H9 (cell line): Measurements from ENCODE around the gene ARL5A. TPM values are rescaled to one million over a fixed set of nuclear protein-coding genes. Genes with fewer than 3 reads are reported as not detected.

ENCODE experiments used
- DNase-seq: peaks from one replicate; pipeline ENCODE4 v3.0.0-alpha.2; 2017
- H2AFZ ChIP-seq: one replicate; pipeline ENCODE4 v1.6.1; 2013; ENCODE audit warnings: mild to moderate bottlenecking, low read length, control low read depth, moderate library complexity
- H2AK5ac ChIP-seq: 2 replicates; pipeline ENCODE4 v1.6.1; 2013; ENCODE audit warnings: low read length, control low read depth, mixed read lengths; ENCODE audit not compliant: insufficient read length
- H2BK120ac ChIP-seq: one replicate; pipeline ENCODE4 v1.6.1; 2013; ENCODE audit warnings: low read depth, mild to moderate bottlenecking, low read length, control low read depth, inconsistent platforms; ENCODE audit not compliant: poor library complexity, severe bottlenecking
- H2BK12ac ChIP-seq: 2 replicates; pipeline ENCODE4 v1.6.1; 2013; ENCODE audit warnings: low read length, control low read depth, mixed read lengths, low read depth; ENCODE audit not compliant: insufficient read length
- H2BK15ac ChIP-seq: 2 replicates; pipeline ENCODE4 v1.6.1; 2013; ENCODE audit warnings: low read depth, low read length, control low read depth
- H2BK20ac ChIP-seq: one replicate; pipeline ENCODE4 v1.6.1; 2013; ENCODE audit warnings: low read depth, mild to moderate bottlenecking, low read length, control low read depth, inconsistent platforms; ENCODE audit not compliant: poor library complexity, severe bottlenecking
- H2BK5ac ChIP-seq: 2 replicates; pipeline ENCODE4 v1.6.1; 2013; ENCODE audit warnings: low read length, control low read depth, mixed read lengths; ENCODE audit not compliant: insufficient read length
- H3K14ac ChIP-seq: 2 replicates; pipeline ENCODE4 v1.6.1; 2013; ENCODE audit warnings: low read length, control low read depth; ENCODE audit not compliant: insufficient read depth
- H3K18ac ChIP-seq: 2 replicates; pipeline ENCODE4 v1.6.1; 2013; ENCODE audit warnings: low read depth, mild to moderate bottlenecking, mixed read lengths, low read length, control low read depth; ENCODE audit not compliant: insufficient read length
- H3K23ac ChIP-seq: 2 replicates; pipeline ENCODE4 v1.6.1; 2013; ENCODE audit warnings: low read length, control low read depth, mixed read lengths, low read depth; ENCODE audit not compliant: insufficient read length
- H3K23me2 ChIP-seq: 2 replicates; pipeline ENCODE4 v1.6.1; 2013; ENCODE audit warnings: low read depth, mild to moderate bottlenecking, mixed read lengths, low read length, control low read depth; ENCODE audit not compliant: insufficient read length, poor library complexity, severe bottlenecking
- H3K27ac ChIP-seq: 2 replicates; pipeline ENCODE4 v1.5.1; 2013; ENCODE audit warnings: low read length, control low read depth, mixed read lengths, low read depth; ENCODE audit not compliant: insufficient read length
- H3K27me3 ChIP-seq: 2 replicates; pipeline ENCODE4 v1.6.1; 2013; ENCODE audit warnings: low read length, control low read depth, inconsistent platforms; ENCODE audit not compliant: insufficient read depth
- H3K4ac ChIP-seq: 2 replicates; pipeline ENCODE4 v1.6.1; 2013; ENCODE audit warnings: low read depth, mild to moderate bottlenecking, control low read depth, inconsistent platforms, low read length, moderate library complexity
- H3K4me1 ChIP-seq: 2 replicates; pipeline ENCODE4 v1.6.1; 2013; ENCODE audit warnings: low read length, control low read depth, inconsistent platforms; ENCODE audit not compliant: insufficient read depth
- H3K4me2 ChIP-seq: 2 replicates; pipeline ENCODE4 v1.6.1; 2013; ENCODE audit warnings: low read length, control low read depth, mixed read lengths; ENCODE audit not compliant: insufficient read length, insufficient read depth
- H3K56ac ChIP-seq: 2 replicates; pipeline ENCODE4 v1.6.1; 2013; ENCODE audit warnings: low read depth, mild to moderate bottlenecking, mixed read lengths, low read length, control low read depth; ENCODE audit not compliant: insufficient read length
- H3K79me1 ChIP-seq: 2 replicates; pipeline ENCODE4 v1.6.1; 2013; ENCODE audit warnings: low read depth, mild to moderate bottlenecking, moderate library complexity, low read length, control low read depth, inconsistent platforms; ENCODE audit not compliant: insufficient read depth, poor library complexity, severe bottlenecking
- H3K79me2 ChIP-seq: 2 replicates; pipeline ENCODE4 v1.6.1; 2013; ENCODE audit warnings: low read length, control low read depth, inconsistent platforms; ENCODE audit not compliant: insufficient read depth
- H3K9ac ChIP-seq: 2 replicates; pipeline ENCODE4 v1.6.1; 2013; ENCODE audit warnings: low read length, control low read depth, mixed read lengths; ENCODE audit not compliant: insufficient read length; ENCODE audit errors: extremely low read depth
- H3K9me3 ChIP-seq: one replicate; pipeline ENCODE4 v1.6.1; 2013; ENCODE audit warnings: low read depth, low read length, inconsistent platforms; ENCODE audit not compliant: control insufficient read depth
- H3T11ph ChIP-seq: one replicate; pipeline ENCODE4 v1.6.1; 2013; ENCODE audit warnings: mild to moderate bottlenecking, low read length, control low read depth, inconsistent platforms
- H4K20me1 ChIP-seq: one replicate; pipeline ENCODE4 v1.6.1; 2013; ENCODE audit not compliant: control insufficient read depth, insufficient read length, insufficient read depth
- H4K5ac ChIP-seq: 2 replicates; pipeline ENCODE4 v1.6.1; 2013; ENCODE audit warnings: low read depth, mild to moderate bottlenecking, mixed read lengths, low read length, control low read depth; ENCODE audit not compliant: insufficient read length
- H4K8ac ChIP-seq: replicated peaks from 2 replicates; pipeline ENCODE4 v1.6.1; 2013; ENCODE audit warnings: low read length, control low read depth, mixed read lengths, low read depth; ENCODE audit not compliant: insufficient read length
- H4K91ac ChIP-seq: 2 replicates; pipeline ENCODE4 v1.6.1; 2013; ENCODE audit warnings: low read depth, mild to moderate bottlenecking, moderate library complexity, mixed read lengths, low read length, control low read depth; ENCODE audit not compliant: insufficient read length
- H3K27ac Mint-ChIP-seq, 3 experiments: 2 replicates in 2 of 3; 3 replicates in 1 of 3; pipeline ENCODE4 v1.8.0; 2020 to 2021; ENCODE audit warnings: mixed read lengths in 3 of 3, mild to moderate bottlenecking in 1 of 3, moderate library complexity in 1 of 3
- H3K27me3 Mint-ChIP-seq: 2 replicates; pipeline ENCODE4 v1.8.0; 2021; ENCODE audit warnings: low read depth, mild to moderate bottlenecking, moderate library complexity, mixed read lengths
- H3K36me3 Mint-ChIP-seq, 3 experiments: 2 replicates in 2 of 3; 3 replicates in 1 of 3; pipeline ENCODE4 v1.8.0; 2020 to 2021; ENCODE audit warnings: low read depth in 3 of 3, mixed read lengths in 3 of 3; ENCODE audit not compliant: insufficient read depth in 1 of 3
- H3K4me1 Mint-ChIP-seq, 2 experiments: 2 replicates each; pipeline ENCODE4 v1.8.0; 2020; ENCODE audit warnings: mixed read lengths in 2 of 2
- H3K4me3 Mint-ChIP-seq, 2 experiments: 2 replicates in 1 of 2; 3 replicates in 1 of 2; pipeline ENCODE4 v1.8.0; 2020 to 2021; ENCODE audit warnings: mild to moderate bottlenecking in 2 of 2, mixed read lengths in 2 of 2, moderate library complexity in 1 of 2
- H3K9me3 Mint-ChIP-seq, 2 experiments: 2 replicates in 1 of 2; 3 replicates in 1 of 2; pipeline ENCODE4 v1.8.0; 2020; ENCODE audit warnings: mild to moderate bottlenecking in 2 of 2, mixed read lengths in 2 of 2, moderate library complexity in 1 of 2
- WGBS: extraction: QIAGEN DNeasy Blood & Tissue Kit; methylation state at CpG from one replicate; pipeline ENCODE4 v1.1.7; 2013; ENCODE audit warnings: missing lambda C conversion rate, low lambda C conversion rate, mixed read lengths; ENCODE audit not compliant: insufficient read length; ENCODE audit errors: extremely low coverage; 5-methylcytosine and 5-hydroxymethylcytosine counted together
- total RNA-seq: library from RNA; stranded (reverse); gene quantifications from 2 replicates; pipeline ENCODE4 v1.2.1, GENCODE V29; 2021
- TF ChIP-seq, protein P1 (sequence below): fragments of 200-600 bp; sonication (generic); conservative IDR thresholded peaks from 3 replicates; pipeline ENCODE4 v1.8.0; 2021; ENCODE audit warnings: antibody characterized with exemption, mild to moderate bottlenecking

The ARL5A gene
- total RNA-seq, 1 experiment from 2014 or later, result 66.7 TPM

DNA sequence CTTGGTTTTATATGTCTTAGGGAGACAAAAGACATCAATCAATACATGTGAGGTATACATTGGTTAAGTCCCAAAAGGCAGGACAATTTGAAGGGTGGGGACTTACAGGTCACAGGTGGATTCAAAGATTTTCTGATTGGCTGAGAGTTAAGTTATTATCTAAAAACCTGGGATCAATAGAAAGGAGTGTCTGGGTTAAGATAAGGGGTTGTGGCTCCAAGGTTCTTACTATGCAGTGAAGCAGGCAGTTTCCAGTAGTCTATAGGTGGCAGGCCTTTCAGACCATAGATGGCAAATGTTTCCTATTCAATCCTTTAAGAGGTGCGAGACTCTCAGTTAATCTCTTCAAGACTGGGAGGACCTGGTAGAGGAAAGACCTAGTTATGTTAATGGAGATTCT is 51.9 kb downstream of the ARL5A start:
- no peak overlapping the region for H2BK120ac ChIP-seq
- H4K20me1 ChIP-seq, result no peaks in the 10 kb centered on the region
- no peak overlapping the region for H3K14ac ChIP-seq
- no peak overlapping the region for H3K18ac ChIP-seq
- no peak overlapping the region for H4K91ac ChIP-seq
- H4K8ac ChIP-seq, result no peak overlapping the region
- H3K4me1 ChIP-seq, result no peaks in the 10 kb centered on the region
- no peak overlapping the region for H3K4ac ChIP-seq
- H3K23me2 ChIP-seq, result no peaks in the 10 kb centered on the region
- H3K27ac ChIP-seq, result no peak overlapping the region
- H3K9ac ChIP-seq, result no peak overlapping the region
- no peak overlapping the region for H4K5ac ChIP-seq
- DNase-seq, result no peak
- no peak overlapping the region for H2AFZ ChIP-seq
- H2BK15ac ChIP-seq, result no peak overlapping the region
- no peaks in the 10 kb centered on the region for H3K79me2 ChIP-seq
- Mint-ChIP-seq H3K36me3 (peaks cover 22 to 40% (median 25%) of the 10 kb centered on the region in 3 experiments; a peak in 6 of 7 replicates), H3K9me3 (0 out of 5 replicates have a peak, but pooled peaks cover 0 to 2% of the 10 kb centered on the region in 2 experiments), H3K4me1 (peaks cover 3 to 8% of the 10 kb centered on the region in 2 experiments; a peak in 2 of 4 replicates), H3K27me3 (no peaks in the 10 kb centered on the region), H3K27ac (no peak overlapping the region; a peak in 1 of 7 replicates), H3K4me3 (no peak overlapping the region)
- no peak overlapping the region for H2BK5ac ChIP-seq
- H3K27me3 ChIP-seq, result no peaks in the 10 kb centered on the region
- H2BK12ac ChIP-seq, result no peak overlapping the region
- TF ChIP-seq, protein P1, sequence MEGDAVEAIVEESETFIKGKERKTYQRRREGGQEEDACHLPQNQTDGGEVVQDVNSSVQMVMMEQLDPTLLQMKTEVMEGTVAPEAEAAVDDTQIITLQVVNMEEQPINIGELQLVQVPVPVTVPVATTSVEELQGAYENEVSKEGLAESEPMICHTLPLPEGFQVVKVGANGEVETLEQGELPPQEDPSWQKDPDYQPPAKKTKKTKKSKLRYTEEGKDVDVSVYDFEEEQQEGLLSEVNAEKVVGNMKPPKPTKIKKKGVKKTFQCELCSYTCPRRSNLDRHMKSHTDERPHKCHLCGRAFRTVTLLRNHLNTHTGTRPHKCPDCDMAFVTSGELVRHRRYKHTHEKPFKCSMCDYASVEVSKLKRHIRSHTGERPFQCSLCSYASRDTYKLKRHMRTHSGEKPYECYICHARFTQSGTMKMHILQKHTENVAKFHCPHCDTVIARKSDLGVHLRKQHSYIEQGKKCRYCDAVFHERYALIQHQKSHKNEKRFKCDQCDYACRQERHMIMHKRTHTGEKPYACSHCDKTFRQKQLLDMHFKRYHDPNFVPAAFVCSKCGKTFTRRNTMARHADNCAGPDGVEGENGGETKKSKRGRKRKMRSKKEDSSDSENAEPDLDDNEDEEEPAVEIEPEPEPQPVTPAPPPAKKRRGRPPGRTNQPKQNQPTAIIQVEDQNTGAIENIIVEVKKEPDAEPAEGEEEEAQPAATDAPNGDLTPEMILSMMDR, result no peak
- WGBS, result no CpG with 5 or more reads among the region's 1 CpG
- no peak overlapping the region for H3K23ac ChIP-seq
- no peak overlapping the region for H3K4me2 ChIP-seq
- H3T11ph ChIP-seq, result no peak overlapping the region
- H3K56ac ChIP-seq, result no peak overlapping the region
- H3K9me3 ChIP-seq, result no peaks in the 10 kb centered on the region
- H3K79me1 ChIP-seq, result no peaks in the 10 kb centered on the region
- no peak overlapping the region for H2BK20ac ChIP-seq
- no peak overlapping the region for H2AK5ac ChIP-seq
